GM18519 (cell line): ENCODE results near the gene ASCC3.
A peak's percentile ranks its signal among the peaks of the same experiment; 100 is the strongest.
"Not testable (repeated sequence)": the region's sequence is repeated elsewhere in the genome, so short reads cannot be mapped to it uniquely, and the experiment has no call there.

Source experiments
- ATAC-seq: cut with Tn5 transposase; IDR thresholded peaks from one replicate; pipeline ENCODE4 v1.9.1; 2021; ENCODE audit warnings: mild to moderate bottlenecking, moderate library complexity; ENCODE audit not compliant: unreplicated experiment, low FRiP score

ASCC3 gene

DNA sequence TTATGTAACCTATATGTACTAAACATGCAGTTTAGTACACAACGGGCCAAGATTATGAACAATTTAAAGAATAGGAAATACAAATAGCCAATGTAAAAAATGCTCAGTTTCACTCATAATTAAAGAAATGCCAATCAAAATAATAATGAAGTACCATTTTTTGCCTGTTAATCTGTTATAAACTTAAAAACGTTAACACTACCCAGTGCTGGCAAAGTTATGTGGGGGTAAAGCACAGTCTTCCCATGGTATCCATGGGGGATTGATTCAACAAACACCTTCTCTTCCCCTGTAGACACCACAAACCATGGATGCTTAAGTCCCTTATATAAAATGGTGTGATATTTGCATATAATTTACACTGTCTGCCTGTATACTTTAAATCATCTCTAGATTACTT, 211.1 kb downstream of the ASCC3 start:
- no peak for ATAC-seq

DNA sequence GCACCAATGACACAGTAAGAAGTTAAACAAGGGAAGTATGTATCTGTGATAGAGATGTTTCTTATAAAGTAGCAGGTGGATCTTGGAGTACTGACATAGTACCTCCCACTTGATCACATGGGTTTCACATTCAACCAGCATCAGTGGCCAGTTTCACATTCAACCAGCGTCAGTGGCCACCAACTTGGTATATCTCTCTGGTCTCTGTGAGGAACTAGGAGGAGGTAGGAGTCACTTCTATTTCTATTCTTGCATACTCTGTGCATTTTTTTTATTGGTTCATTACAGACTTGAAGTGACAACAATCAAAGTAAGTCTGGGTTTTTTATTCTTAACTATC, 216.1 kb downstream of the ASCC3 start:
- ATAC-seq: peak; percentile 96

DNA sequence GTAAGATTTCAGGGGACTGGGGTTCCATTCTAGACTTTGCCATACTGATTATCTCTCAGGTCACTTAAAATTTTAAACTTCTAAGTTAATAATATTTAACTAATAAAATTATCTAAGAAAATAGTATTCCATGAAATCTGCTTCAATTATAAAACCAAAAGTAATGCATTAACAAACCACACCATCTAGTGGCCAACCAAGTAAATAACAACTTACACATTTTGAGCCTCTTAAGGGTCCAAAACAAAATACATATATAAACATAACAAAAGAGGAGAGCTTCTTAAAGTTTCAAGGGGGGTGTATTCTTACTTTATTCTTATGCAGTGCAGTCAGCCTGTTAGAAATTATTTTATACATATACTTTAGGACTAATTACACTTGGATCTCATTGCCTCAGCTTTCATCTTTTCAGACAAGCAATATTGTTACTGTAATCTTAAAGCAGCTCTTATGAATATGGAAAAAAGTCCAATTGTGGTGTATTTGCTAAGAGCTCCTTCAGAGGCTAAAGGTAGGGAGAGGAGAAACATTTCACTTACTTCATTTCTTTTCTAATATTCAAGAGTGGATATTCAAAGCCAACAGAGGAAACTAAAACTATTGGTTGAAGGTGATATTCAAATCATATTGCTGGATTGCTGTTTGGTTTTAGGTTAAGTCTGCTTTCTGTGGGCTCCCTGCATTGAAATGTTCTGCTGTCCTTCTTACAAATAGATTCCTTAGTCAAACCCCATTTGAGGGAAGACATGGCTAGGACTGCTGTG, 216.7 kb downstream of the ASCC3 start:
- ATAC-seq: peak; percentile 21

DNA sequence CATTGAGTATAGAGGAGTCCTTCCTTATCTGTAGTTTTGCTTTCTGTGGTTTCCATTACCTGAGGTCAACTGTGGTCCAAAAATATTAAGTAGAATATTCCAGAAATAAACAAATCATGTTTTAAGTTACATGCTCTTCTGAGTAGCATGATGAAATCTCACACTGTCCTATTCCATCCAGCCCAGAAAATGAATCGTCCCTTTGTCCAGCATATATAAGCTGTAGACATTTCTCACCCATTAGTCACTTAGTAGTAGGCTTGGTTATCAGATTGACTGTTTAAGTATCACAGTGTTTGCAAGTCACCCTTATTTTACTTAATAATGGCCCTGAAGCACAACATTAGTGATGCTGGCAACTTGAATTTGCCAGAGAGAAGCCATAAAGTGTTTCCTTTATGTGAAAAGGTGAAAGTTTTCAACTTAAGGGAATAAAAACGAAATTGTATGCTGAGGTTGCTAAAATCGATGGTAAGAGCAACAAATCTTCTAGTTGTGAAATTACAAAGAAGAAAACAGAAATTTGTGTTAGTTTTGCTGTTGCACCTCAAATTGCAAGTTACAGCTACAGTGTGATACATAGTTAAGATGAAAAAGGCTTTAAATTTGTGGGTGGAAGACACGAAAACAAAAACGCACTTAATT, 217.8 kb downstream of the ASCC3 start:
- no peak for ATAC-seq

DNA sequence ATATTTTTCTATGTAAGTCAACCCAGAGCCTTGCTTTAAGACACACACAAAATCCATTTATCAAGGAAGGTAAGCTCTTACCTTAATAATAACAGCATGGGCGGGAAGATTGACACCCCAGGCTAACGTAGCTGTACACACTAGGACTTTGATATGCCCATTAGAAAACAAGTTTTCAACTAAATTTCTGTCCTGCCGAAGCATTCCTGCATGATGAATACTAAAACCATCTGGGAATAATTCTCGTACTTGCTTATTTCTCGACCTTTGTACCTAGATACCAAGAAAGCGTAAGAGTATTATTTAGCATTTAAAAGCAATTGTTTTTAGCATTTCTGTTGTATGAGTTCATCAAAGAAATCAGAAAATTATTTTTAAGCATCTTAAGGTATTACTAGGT, 218.9 kb downstream of the ASCC3 start:
- no peak for ATAC-seq

DNA sequence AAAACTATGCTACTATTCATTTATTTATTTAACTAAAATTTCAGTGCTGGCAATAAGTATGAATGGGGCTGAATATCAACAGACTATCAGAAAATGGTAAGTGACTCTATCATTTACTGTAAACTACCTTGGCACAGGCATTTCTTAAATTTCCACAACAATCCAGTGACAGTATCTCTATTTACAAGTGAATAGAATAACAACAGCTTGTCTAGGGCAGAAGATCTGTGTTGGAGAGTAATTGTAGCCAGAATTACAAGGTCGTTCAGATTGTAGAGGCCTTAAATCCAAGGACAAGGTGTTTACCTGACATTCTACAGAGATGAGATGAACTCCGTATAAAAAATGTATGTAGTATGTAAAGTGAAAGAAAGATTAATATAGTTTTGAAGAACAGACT, 222.6 kb downstream of the ASCC3 start:
- ATAC-seq: no peak

DNA sequence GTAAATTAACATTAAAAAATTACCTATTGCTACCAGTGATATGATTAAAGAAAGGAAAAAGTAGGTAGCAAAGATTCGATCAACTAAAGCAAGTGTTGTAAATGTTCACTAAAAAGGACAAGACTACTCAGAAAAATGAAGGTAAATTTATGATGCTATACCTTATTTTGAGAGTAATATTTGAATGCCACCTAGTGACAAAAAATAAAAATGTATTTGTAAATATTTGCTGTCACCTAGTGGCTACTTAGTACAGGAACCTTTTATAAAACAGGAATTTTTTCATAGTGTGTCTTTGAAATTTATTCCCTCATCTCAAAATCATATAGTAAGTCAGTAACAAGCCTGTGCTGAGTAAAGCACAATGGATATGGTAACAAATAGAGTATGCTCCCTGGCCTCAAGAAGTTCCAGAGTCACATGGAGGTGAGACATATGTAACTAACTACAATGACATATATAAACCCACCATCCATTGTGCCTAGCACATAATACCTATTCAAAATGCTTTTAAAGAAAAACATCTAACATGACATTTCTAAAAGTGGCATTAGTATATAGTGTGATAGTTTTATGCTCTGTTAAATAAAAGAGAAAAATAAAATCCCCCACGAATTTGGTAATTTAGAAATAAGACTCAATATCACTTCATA, 223.3 kb downstream of the ASCC3 start:
- peak; percentile 55 for ATAC-seq

DNA sequence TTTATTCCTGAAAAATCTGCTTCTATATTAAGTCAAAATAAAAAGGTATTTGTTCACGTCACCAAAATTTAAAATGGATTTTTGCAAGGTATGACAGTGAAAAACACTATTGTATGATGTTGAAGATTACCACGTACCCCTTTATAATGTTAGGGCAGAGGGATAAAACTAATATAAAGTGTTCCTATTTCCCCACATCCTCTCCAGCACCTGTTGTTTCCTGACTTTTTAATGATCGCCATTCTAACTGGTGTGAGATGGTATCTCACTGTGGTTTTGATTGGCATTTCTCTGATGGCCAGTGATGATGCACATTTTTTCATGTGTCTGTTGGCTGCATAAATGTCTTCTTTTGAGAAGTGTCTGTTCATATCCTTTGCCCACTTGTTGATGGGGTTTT, 240.0 kb downstream of the ASCC3 start:
- ATAC-seq: not testable (repeated sequence)

DNA sequence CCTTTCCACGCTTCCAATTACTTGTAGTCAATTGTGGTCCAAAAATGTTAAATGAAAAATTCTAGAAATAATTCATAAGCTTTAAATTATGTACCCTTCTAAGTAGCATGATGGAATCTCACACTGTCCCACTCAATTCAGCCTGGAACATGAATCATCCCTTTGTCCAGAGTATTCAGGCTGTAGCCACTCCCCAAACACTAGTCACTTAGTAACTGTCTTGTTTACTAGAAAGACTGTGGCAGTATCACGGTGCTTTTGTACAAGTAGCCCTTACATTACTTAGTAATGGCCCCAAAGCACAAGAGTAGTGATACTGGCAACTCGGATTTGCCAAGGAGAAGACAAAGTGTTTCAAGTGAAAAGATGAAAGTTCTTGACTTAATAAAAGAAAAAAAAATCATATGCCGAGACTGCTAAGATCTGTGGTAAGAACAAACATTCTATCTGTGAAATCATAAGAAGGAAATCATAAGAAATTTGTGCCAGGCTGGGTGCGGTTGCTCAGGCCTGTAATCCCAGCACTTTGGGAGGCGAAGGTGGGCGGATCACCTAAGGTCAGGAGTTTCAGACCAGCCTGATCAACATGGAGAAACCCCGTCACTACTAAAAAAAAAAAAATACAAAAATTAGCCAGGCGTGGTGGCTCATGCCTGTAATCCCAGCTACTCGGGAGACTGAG, 247.9 kb downstream of the ASCC3 start:
- no peak for ATAC-seq

DNA sequence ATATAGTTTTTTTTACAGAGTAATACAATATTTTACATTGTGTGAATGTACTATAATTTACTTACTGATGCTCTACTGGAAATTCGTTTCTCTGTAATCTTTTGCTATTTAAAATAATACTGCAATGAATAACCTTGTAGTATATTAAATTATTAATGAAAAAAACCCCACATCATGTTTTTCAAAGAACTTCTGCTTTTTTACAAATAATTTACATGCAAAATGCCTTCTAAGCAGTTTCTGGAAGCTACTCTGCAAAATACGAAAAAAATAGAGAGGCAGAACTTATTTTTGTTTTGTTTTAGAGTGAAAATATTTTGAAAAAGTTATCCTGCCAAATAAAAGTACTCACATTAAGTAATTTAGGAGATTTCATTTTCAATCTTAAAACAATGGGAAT, 250.6 kb downstream of the ASCC3 start:
- ATAC-seq: no peak

DNA sequence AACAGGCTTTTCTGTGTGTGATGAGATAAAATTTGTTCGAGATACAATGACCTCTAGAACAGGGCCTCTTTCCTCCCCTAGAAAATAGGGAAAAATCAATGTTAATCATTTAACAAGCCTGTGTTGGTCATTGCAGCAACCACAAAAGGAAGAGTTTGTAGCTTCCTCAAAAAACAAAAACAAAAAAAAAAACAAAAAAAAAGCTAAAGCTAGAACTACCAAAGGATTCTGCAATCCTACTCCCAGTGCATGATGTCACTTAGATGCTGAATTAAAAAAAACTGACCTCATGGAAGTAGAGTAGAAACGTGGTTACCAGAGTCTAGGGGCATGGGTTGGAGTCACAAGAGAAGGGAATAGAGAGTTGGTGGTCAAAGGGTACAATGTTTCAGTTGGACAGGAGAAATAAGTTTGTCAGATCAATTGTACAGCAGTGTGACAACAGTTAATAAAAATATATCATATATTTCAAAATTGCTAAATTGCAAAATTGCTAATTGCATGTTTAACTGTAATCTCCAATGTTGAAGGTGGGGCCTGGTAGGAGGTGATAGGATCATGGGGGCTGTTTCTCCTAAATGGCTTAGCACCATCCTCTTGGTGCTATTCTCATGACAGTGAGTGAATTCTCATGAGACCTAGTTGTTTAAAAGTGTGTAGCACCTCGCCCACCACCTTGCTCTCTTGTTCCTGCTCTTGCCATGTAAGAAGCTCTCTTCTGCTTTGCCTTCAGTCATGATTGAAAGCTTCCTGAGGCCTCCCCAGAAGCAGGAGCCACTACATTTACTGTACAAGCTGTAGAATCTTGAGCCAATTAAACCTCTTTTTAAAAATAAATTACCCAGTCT, 253.0 kb downstream of the ASCC3 start:
- no peak for ATAC-seq

DNA sequence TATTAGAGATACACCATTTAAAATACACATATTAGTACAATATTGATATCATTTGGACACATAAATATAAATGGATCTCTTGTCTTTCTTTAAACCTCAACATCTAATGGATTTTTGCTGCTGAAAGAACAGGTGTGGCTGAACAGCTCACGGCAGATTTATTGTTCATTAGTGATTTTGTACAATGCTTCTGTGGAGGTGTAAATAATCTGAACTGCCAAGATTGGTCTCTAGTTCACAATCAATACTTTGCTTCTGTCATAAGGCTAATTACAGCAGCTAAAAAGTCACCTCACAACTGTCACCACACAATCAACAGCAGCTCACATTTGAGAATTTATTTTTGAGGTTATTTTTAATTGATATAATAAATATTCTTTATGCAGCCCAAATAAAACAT, 254.4 kb downstream of the ASCC3 start:
- ATAC-seq: no peak

DNA sequence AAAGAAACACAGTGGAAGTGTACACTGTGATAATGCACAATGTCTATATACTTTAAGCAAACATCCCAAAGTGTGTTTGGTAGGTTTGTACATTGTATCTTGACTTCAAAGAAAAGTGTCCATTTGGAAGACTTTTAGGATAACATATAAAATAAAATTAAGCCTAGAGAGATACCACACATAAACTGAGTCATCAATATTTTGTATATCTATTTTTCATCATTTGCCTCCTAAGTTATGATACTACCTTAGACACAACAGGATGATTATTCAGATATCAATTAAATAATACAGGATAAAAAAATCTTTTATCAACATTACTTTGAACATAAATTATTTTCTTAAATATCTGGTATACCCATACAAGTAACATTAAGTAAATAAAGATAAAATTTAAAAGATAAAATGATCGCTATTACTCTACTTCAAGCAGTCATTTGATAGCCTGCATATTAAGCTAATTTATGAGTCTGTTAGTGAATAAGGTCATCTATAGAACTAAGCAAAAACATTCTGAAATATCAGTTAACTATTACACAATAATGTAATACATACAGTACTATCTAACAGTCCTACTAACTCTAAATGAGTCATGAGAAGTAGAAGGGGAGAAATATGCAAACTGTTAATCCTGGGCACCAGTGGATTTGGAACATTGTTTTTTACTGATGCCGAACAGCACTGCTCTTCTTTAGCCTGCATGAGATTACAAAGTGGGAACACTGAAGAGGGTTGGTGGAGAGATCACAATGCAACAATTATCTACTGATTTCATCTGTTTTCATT, 258.0 kb downstream of the ASCC3 start:
- no peak for ATAC-seq

DNA sequence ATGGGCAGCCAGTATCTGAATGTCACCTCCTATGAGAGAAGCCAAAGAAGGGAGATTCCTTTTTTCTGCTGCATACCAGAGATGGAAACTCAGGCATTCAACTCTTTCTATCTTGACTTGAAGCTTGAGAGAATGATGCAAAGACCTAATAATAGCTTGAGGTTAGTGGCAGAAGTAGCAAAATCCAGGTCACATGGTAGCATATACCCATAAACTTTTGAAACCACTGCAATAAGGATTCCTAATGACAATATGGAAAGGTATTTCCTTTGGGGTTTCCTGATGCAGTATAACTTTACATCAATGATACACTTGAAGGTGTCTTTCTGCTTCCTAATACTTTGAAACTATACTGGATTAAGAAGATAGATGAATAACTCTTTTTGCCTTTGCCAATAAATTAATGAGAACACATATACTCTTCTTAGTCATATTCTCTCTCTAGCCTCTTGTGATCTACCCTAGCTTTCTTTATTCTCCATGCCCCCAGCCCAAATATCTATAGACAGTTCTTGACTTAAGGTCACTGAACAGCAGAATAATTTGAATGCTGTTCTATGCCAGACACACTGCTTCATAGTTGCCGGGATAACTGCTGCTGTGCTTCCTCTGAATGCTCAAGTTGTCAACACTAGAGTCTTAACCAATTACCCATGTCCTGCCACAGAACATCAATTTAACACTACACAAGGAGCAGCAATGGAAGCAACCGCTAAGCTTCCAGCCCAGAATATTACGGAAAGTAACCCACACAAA, 260.9 kb downstream of the ASCC3 start:
- no peak for ATAC-seq

DNA sequence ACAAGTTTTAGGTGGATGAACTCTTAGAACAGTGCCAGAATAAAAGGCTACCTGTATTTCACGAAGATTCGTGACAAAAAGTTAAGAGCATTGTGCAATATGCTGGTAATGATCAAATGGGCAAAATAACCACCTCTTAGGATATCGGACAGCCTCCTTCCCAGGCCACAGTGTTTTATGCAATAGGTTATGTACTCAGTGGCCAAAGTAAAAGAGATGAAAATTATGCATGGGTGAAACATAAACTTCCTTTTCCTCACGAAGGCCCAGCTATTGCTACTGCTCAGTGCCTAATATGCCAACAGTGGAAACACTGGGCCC, 262.8 kb downstream of the ASCC3 start:
- ATAC-seq: no peak

DNA sequence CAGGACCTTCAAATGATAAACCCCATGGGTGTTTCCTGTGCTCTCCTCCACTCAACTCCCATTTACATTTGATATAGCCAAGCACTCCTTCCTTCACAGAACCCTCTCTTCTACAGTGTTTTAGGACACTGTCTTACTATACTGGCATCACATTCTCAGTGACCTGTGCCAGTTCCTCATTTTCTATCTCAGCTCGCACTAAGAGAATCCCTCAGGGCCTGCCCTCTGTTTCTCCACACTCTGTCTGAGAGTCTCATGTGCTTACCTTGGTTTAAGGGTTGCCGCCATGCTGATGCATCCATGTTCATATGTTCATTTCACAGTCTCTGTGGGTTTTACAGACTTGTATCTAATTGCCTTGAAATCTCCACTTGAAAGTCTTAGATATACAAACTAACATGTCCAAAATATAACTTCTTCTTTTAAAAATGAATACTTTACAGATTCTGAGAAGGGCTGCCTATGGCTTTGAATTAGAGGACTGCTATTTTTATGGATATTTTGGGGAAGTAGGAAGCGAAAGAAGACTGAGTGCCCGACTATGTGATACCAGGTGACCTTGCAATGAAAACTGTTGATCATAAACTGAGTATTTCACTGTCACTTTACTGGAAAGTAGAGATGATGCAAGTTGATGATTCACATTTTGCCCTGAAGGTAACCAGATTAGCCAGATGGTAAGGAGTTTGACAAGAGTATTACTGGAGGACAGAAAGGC, 263.3 kb downstream of the ASCC3 start:
- no peak for ATAC-seq

DNA sequence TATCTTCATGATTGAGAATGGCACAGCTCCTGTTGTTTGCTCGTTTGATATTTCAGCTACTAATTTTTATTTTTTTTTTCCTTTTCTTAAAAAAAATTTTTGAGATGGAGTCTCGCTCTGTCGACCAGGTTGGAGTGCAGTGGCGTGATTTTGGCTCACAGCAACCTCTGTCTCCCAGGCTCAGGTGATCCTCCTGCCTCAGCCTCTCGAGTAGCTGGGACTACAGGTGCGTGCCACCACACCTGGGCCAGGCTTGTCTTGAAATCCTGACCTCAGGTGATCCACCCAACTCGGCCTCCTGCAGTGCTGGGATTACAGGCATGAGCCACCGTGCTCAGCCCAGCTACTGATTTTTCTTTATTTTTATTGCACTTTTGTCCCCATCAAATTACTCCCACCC, 266.2 kb downstream of the ASCC3 start:
- no peak for ATAC-seq

DNA sequence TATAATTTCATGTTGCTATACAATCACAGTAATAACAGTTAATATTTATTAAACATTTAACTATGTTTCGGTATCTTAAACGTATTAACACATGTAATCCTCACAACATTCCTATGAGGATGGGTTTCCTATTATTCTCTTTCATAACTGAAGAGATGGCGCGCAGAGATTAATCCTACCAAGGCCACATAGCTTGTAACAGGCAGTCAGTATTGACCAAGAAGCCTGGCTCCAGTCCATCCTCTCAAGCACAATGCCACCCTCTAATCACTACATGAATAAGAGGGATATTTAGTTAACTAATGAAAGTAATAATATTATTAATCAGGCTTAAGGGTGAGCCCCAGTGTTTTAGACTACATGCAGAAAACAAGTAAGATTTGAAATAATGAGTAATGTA, 266.7 kb downstream of the ASCC3 start:
- ATAC-seq: no peak

DNA sequence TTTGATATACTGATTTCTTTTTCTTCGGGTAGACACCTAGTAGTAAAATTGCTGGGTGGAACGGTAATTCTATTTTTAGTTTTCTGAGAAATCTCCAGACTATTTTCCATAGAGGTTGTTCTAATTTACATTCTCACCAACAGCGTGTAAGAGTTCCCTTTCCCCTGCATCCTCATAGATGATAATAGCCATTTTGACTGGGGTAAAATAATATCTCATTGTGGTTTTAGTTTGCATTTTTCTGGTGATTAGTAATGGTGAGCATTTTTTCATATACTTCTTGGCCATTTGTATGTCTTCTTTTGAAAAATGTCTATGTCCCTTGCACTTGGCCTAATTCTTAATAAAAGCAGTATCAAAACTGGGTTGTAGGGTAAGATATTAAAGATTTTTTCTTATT, 267.5 kb downstream of the ASCC3 start:
- ATAC-seq: no peak
